GM12872 (cell line): ENCODE results near the gene GRIK4.

Experiments used
- TF ChIP-seq, protein P1 (sequence below): IDR thresholded peaks from 3 replicates; pipeline ENCODE4 v1.5.1; 2011; ENCODE audit warnings: low read depth, mild to moderate bottlenecking, low read length, moderate library complexity; ENCODE audit not compliant: insufficient read depth

GRIK4 gene

DNA sequence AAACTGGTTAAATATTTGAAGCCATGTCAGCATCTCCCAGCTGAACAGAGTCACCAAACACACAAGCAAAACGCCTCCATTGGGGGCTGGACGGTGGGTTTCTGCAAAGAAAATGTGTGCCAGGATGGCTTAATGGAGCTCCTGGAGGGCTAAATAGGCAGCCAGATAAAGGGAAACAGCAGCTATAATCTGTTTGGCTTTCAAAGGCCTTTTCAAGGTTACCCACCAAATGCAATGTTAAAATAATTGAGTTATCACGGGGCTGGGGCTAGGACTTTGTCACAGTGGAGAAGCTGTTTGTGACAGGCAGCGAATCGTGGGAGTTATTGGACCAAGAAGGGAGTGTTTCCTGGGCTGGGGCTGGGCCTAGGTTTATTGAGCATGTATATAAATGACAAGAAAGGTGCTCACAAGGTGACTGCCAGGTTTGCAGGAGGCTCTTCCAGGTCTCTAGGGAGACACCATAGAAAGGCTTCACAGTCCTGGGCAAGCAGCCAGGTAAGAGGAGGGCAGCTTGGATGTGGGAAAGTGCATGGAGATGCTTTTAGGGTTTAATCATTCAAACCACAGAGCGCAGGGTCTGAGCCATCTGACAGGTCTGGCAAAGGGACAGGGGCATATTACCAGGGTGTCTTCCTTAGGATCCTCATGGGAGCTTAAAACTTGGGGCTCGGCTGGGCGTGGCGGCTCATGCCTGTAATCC, 28.3 kb downstream of the GRIK4 start:
- TF ChIP-seq, protein P1, sequence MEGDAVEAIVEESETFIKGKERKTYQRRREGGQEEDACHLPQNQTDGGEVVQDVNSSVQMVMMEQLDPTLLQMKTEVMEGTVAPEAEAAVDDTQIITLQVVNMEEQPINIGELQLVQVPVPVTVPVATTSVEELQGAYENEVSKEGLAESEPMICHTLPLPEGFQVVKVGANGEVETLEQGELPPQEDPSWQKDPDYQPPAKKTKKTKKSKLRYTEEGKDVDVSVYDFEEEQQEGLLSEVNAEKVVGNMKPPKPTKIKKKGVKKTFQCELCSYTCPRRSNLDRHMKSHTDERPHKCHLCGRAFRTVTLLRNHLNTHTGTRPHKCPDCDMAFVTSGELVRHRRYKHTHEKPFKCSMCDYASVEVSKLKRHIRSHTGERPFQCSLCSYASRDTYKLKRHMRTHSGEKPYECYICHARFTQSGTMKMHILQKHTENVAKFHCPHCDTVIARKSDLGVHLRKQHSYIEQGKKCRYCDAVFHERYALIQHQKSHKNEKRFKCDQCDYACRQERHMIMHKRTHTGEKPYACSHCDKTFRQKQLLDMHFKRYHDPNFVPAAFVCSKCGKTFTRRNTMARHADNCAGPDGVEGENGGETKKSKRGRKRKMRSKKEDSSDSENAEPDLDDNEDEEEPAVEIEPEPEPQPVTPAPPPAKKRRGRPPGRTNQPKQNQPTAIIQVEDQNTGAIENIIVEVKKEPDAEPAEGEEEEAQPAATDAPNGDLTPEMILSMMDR, result no peak

- TF ChIP-seq, protein P1, result no peak
These were observed 29.4 kb downstream of the GRIK4 start for GRCh38 chr11:120540744-120541465.

DNA sequence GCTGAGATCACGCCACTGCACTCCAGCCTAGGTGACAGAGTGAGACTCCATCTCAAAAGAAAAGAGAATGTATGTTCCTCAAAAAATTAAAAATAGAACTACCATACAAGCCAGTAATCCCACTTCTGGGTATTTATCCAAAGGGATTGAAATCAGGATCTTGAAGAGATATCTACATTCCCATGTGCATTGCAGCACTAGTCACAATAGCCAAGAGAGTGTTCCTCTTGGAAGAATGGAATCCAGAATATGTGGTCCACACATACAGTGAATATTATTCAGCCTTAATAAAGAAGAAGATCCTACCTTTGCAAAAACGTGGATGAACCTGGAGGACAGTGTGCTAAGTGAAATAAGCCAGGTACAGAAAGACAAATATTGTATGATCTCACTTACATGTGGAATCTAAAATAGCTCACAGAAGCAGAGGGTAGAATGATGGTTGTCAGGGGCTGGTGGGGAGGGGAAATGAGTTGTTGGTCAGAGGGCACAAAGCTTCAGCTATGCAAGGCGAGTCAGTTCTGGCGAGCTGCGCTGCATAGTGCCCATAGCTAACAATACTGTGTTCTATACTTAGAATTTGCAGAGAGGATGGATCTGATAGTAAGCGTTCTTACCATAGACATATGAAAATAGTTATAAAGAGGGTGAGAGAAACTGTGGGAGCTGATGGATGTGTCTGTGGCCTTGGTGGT, 32.1 kb downstream of the GRIK4 start:
- TF ChIP-seq, protein P1, result no peak

GRCh38 chr11:120545813-120546212, 34.3 kb downstream of the GRIK4 start:
- TF ChIP-seq, protein P1, result no peak

- TF ChIP-seq, protein P1, result no peak
These were observed 35.0 kb downstream of the GRIK4 start for GRCh38 chr11:120546312-120547205.

DNA sequence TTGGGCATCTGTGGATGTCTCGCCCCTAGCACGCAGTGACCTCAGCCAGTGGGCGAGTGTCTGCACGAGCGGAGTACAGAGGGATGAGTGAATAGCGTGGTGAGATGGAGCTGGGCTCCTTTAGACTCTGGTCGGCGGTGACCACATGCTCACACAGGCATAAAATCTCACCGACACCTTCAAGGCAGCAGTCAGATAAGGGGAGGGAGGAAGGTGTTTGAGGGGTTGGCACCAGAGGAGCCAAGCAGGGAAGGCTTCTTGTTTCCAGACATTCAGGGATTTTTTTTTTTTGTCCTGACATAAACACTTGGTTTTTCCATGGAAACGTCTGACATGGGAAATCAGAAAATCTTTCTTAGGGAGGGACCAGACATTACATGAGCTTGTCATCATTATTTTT, 35.8 kb downstream of the GRIK4 start:
- TF ChIP-seq, protein P1, result no peak
